ENCODE data around the gene AOPEP.

The AOPEP gene

DNA sequence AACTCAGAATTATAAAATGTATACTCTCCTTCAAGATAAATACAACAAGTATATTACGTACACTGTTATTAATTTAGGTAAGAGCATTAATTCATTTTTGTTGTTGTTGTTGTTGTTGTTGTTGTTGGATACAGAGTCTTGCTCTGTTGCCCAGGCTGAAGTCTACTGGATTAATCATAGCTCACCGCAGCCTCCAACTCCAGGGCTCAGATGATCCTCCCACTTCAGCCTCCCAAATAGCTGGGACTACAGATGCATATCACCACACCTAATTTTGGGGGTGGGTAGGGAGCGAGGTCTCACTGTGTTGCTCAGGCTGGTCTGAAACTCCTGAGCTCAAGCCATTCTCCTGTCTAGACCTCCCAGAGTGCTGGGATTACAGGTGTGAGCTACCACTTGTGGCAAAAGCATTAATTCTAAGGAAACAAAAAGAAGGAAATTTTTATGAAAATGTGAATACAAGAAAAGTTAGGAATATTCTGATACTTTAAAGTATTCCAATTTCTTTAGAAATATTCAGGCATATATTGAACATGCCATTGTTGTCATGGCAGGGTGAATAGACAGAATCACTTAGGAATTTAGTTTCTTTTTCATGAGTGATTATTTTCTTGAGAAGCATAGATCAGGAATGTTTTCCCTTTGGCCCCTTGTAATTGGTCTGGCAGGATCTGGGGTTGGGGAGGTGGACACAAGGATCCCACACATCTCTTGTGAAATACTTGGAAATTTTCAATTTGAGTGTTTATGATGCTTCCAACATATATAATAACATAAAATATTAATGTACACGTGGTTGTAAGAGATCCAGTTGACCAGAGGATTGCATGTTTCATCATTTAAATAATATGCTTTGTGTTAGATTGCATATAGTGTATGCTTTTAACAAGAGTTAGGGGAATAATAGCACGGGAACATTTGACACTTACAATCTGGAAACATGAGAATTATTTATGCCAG is 327.4 kb downstream of the AOPEP start:
- no peak for DNase-seq

DNA sequence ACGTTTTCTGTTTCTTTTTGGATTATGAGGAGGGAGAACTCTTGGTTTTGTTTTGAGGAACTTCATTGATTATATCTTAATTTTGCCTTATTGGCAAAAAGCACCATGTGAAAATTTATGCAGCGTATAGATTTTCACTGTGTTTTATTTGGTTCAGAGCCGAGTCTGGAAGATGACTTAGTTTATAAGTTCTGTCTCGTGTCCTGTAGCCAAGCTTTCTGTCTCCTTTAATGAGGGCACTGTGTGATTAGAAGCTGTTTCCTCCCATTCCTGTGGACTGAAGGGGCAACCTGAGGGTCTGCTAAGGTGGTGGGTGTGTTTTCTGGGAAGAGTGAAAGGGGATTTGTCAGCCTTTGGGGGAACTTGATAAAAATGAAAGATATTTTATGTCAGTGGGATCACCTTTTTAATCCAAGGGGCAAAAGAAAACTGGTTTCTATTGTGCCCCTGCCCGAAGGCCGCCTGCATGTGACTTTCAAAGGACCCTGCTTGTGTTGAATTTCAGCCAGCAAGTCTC is 328.9 kb downstream of the AOPEP start:
- DNase-seq = no peak

DNA sequence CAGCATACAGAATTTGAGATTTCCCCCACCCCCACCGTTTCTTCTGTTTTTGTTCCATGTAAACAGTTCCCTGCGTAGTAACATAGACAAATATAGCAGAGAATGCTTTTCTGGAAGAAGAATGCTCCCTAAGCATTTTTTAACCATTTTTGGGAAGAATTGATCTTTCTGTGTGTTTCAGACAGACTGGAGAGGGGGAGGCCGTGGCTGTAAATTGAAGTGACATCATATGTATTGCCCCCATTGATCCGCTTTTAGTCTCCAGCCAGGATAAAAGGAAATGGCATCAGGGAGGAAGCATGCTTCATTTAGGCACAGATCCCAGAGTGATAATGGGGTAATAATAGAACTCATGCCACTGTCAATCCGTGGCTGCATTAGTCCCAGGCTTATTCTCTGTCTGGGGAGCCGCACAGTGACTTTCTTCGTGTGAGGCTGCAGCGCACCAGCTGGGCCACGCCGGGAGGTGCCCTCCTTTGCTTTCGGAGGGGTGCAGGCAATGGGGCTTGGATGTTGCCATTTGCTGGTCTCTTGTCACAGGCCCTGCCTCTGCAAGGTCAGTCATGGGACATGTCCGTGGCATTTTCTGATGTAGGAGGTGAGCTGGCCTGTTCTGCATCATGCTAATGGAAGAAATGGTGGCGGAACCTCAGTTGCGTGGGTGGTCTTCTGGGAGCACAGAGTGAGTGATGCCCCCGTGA is 329.5 kb downstream of the AOPEP start:
- DNase-seq = no peak

DNA sequence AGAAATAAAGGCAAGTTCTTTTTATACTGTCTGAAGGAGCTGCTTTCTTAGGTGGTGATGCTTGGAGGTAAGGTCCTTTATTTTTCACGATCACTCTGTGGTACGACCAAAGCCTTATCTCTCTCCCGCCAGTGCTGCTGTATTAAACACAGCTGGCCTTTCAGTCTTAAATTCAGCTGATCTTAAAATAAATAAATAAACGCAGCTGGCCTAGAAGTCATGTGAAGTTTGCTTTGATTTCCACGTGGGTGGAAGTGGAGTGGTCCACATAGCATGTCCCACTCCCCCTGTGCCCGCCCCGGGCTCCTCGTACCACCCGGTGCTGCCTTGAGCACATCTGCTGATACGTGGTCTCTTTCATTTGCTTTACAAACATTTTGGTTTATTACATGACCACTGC is 330.6 kb downstream of the AOPEP start:
- no peak for DNase-seq

DNA sequence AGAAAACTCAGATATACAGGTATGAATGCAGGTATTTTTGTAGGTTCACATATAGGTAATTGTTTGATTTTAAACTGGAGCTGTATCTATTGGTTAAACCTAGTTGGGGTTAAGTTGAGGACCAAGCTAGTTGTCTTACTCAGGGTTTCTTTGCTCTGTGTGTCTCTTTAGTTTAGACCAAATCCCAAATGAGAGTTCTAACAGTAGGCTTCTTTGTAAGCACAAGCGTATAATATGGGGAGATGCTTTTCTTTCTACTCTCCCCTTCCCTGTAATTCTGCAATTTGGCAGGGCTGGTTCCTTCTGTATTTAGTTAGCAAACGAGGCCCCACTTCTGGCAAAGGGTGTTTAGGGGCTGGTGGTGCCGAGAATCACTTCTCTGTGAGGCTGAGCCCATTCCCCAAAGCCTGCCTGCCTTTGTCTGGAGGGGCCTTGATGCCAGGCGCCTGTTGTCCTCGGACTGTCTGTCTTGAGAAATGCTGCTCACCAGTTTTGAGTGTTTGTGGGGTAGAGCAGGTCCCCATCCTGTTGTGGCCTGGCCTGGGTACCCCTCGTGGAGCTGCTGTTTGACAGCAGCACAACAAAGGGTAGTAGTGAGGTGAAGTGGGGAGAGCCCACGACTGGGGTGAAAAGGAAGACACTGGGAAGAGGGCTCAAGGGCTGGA is 331.8 kb downstream of the AOPEP start:
- DNase-seq = no peak

DNA sequence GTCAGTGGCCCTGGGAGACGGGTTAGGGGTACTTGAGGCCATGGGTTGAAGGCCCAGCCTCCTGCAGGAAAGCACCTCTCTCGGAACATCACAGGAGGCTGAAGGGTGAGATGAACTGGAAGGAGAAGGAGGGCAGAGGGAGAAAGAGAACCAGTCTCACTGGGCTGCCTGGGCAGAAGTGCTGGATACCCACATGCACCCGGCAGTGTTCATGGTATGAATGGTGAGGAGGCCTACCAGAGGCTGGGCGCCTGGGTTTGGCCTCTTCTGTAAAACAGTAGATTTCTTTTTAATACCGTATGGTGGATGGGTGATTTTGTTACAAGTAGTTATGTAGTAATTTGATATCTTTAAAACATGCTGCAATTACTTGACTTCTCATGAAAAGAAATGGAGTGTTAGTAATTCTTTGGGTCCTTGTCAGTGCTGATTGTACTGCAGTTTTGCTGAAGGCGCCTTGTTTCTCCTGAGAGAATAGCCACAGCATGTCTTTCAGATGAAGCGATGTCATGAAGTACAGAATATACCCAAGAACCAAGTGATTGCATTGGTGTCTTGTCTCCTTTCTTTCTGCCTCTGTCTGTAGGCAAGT is 332.4 kb downstream of the AOPEP start:
- DNase-seq = no peak

DNA sequence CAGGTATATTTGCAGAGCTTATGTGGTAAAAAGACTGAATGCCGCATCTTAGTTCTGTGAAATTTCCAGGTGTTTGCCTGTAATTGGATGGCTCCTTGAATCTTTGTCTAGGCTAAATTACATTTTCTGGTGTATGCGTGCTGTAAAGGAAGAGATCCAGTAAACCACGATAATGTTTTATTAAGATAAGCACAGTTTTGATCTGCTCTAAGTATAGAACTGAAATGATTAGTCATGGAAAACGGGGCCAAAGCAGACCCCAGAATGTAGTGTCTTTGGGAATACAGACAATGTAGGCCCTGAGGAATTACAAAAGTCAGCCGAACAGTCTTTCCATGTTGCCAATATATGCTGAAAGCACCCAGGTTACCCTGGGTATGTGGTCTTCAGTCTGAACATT is 333.7 kb downstream of the AOPEP start:
- DNase-seq = no peak

DNA sequence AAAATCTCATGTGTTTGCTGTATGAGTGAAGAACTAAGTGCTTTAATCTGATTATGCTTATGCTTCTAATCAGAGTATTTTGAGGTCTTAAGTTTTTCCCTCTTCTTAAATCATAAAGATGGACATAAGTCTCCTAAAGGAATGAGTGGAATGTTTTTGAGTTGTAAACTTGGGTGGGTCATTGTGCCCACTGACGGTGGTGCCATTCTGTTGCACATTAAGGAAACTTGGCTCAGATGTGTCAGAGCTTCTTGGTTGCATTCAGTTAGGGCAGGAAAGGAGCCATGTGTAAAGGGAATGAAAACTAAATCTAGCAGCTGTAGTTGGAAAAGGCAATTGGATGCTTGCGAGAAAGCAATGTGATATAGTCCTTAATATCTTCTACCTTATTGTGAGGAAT is 334.4 kb downstream of the AOPEP start:
- DNase-seq = no peak

DNA sequence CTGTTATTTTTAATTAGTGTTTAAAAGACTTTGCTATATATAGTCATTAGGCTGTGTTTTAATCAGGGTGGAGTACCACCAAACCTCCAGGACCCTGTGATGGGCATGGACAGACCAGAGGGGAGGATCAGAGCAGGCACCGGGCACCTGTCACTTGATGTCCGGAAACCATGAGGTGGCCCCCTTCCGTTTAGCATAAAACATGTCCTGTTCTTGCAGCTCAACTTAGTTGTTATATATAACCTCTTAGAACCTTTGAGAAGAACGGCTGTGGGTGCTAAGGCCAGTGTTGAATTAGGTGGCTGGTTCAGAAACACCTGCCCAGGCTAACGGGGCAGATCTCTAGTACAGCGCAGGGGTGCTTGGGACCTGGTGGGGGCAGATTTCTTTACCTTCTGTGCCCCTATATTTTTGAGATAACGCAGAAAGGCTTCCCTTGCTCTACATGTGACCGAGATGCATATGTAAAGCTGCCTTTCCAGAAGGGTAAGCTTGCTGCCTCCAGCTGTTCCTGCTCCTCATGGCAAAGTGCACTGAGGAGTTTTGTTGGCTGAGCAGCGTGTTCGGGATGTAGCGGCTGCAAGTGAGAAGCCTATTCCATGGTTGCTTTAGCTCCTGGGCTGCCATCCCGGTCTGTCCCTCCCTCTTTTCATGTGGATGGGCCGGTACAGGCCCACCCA is 335.6 kb downstream of the AOPEP start:
- DNase-seq = no peak

DNA sequence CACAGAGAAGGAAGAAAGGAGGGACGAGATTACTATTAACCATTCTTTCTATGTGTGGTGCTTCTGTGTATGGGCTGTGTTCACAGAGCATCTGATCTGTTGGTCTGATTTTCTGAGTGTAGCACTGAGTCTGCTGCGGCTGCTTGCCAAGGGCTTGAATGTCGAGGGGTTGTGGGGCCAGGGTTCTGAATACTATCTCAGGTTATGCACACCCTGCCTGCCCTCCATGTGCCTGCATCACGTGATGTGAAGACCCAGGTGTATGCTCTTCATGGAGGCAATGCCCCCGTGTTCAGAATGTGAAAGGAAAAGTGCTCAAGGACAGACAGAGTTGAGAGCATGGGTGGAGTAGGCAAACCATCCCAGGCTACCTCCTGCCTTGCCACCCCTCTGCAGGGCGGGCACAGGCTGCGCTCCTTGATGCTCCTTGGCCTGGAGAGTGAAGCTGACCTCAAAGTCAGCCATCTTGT is 336.1 kb downstream of the AOPEP start:
- DNase-seq = no peak

DNA sequence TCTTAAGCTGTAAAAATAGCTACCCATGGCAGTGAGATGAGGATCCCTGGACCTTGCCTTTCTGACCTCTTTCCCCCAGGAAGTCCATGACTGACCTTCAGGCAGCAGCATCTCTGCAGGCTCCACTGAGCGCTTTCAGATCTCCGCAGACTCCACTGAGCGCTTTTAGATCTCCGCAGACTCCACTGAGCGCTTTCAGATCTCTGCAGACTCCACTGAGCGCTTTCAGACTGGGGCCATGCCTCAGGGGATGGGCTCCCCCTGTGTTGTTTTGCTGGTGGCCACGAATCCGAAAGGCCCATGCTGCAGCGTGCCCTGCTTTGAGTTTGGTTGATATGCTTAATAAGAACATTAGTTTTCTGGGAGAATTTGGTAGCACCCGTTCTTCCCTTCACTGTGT is 336.8 kb downstream of the AOPEP start:
- DNase-seq = no peak

DNA sequence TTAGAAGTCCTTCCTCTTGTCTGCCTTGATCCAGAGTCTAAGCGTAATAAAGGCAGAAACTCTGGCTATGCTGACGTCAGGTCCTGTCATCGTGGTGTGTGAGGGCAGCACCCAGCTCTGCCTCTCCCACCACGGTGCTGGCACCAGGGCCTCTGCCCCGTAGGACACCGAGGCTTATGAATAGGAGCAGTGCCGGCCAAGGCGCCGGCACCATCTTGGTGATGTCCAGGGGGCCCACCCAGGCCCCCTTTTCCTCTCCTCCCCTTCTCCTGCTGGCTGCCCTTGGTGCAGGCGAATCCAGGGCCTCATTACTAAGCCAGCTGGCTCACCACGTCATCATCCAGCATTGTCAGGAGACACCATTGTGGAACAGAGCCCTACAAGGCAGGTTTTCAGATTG is 338.7 kb downstream of the AOPEP start:
- DNase-seq = no peak

DNA sequence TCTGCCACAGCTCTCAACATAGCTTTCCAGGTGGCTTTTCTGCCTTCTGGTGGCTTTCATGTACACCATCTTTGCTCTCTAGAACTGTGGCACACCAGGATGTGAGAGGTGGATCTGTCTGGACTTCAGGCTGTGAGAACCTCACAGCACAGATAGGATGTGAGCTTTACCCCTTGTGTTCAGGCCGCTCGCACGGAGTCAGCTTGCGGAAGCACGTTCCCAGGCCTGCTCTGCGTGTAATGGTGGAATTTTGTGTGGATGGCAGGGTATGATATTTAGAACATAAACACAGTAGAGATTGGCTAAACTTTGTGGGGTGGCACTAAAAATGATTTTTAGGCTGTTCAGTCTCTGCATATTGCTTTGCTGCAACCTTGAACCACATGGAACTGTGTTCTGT is 340.6 kb downstream of the AOPEP start:
- DNase-seq = no peak

DNA sequence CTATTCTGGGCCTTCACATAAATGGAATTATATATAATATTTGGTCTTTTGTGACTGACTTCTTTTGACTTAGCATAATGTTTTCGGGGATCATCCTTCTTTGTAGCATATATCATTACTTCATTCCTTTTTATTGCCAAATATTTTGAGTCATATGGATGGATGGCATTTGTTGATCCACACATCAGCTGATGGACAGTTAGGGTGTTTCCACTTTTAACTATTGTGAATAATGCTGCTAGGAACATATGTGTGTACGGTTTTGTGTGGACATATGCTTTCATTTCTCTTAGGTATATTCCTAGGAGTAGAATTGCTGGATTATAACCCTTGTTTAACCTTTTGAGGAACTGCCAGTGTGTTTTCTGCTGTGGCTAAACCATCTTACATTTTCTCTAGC is 341.4 kb downstream of the AOPEP start:
- DNase-seq = no peak

DNA sequence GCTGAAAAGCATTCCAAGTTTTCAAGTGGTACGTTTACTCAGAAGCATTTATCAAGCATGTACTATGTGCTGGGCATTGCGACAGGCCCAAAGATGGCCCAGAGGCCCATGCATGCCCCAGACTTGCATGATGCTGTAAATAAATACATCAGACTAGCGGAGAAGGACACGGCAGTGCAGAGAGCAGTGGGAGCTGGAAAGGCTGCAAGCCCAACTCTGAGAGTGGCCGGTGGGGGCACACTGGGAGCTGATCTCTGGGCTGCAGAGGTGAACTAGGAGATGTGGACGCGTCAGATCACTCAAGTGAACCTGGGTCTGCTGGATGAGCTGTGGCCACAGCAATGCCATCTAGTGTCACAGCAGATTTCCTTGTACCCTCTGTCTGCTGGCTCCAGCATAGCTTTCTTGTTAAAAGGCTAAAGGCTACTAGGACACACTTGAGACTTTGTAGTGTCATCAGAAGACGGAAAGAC is 344.1 kb downstream of the AOPEP start:
- DNase-seq = no peak

DNA sequence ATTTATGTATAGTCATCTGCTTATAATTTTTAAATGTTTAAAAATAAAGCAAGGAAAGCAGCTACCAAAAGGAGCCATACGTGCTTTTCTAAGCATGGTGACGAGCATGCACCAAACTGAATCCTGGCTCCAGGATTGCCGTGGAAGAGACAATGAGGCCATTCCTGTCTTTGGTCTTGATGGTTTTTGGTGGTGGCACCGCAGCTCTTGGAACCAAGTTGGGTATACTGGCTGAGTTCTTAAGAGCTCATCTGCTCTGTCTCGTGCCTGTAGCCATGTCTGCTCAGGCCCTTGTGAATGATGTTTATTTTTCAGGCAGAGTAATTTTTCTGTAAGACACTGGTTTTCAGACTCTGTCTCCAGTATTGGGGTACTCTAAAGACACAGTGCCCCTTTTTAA is 345.0 kb downstream of the AOPEP start:
- DNase-seq = no peak

DNA sequence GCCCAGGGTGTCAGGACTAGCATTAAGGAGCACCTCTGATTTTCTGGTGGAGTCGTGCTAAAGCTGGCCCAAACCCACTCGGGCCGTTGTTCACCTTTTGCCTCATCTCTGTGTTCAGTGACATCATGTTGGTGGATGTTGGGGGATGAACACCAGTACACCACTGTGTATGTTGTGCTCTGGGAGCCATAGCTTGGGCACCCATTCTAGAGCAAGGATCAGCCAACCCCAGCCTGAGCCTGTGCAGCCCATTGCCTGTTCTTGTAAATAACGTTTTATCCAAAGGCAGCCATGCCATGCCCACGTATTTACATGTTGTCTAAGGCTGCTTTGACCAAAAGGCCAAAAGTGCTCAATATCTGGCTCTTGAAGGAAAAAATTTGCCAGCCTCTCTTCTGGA is 345.4 kb downstream of the AOPEP start:
- DNase-seq = no peak

DNA sequence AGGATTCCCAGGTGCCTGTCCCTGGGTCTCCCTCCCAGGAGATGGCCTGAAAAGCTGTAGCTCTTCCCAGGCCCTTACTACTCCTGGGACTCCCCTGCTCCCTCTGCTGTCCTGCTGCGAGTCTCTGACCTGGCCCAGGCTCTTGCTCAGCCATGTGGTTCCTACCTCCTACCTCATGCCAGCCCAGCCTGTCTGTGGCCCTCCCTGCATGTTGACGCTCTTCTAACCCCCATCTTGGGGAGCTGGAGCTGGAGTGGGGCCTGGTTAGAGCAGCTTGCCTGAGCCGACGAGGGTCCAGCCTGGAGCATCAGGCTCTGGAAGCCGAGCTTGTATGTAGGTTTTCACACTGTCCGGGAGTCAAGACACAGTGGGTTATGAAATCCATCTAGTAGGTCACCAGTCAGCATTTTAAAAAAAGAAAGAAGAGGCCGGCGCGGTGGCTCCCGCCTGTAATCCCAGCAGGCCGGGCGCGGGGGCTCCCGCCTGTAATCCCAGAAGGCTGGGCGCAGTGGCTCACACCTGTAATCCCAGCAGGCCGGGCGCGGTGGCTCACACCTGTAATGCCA is 346.6 kb downstream of the AOPEP start:
- no peak for DNase-seq

DNA sequence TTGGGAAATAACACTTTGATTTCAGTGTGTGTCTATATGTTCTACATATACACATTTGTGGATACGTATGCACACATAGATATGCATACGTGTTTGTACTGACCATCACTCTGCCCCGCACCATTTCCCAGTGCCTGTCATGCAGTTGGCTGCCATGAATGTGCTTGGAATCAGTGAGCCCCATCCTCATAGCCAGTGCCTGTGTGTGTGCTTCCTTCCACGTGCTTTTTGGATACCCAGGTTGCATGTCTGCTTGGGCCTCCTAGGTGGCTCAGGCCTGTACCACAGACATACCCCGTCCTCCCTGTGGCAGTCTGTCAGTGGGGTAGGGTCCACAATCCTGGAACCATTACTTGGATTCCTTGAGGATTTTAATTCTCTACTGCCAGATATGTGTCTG is 347.4 kb downstream of the AOPEP start:
- DNase-seq = no peak

DNA sequence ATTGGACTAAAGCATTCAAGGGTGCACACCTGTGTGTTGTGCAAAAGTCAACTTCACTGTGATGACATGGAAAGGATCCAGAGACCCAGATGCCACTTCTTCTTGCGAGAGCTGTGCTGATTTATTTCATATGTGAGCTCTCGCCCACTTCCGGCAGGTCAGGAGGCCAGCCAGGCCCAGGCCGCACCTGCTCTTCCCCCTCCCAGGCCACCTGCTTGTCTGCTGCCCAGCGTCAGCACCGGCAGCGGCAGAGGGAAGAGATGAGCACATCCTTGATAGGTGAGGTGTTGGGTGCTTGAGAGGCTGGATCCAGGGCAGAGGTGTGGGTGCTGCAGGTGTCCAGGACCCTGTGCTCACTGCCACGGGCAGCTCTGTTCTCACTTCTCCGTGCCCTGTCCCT is 348.1 kb downstream of the AOPEP start:
- no peak for DNase-seq

DNA sequence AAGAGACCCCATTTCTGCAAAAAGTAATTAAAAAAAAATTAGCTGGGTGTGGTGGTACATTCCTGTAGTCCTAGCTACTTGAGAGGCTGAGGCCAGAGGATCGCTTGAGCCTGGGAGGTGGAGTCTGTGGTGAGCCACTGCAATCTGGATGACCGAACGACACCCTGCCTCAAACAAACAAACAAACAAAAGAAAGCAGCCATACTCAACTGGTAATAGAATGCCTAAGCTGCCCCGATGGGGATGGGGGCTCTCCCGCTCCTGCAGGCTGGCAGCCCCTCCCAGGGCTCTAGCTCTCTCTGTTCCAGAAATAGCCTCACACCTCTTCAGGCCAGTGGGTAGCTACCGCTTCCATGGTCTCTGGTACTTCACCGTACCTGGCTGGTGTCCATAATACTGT is 349.2 kb downstream of the AOPEP start:
- DNase-seq = no peak

DNA sequence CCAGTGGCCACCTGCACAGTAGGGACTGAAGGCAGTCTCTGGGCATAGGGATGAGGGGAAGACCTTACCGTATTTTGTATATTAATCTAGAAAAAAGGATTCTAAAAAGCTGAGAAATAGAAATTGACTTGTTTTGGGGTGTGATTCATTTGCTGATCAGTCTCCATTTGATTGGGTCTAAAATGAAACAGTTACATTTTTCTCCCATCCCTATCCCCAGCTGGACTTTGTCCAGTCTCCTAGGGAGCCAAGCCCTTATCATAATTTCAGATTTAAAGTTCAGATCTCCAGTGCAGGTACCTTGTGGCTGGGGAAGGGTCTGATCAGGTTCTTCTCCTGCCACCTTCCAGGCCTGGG is 350.2 kb downstream of the AOPEP start:
- DNase-seq = no peak
